DMS 273 treated with DMSO at 0.1 percent for 48 hours (cell line): Measurements from ENCODE around the gene SLC25A14.

Source experiments
- DNase-seq: peaks from one replicate; lab custom pipeline; 2025; lab: John Stamatoyannopoulos, UW

SLC25A14 gene

DNA sequence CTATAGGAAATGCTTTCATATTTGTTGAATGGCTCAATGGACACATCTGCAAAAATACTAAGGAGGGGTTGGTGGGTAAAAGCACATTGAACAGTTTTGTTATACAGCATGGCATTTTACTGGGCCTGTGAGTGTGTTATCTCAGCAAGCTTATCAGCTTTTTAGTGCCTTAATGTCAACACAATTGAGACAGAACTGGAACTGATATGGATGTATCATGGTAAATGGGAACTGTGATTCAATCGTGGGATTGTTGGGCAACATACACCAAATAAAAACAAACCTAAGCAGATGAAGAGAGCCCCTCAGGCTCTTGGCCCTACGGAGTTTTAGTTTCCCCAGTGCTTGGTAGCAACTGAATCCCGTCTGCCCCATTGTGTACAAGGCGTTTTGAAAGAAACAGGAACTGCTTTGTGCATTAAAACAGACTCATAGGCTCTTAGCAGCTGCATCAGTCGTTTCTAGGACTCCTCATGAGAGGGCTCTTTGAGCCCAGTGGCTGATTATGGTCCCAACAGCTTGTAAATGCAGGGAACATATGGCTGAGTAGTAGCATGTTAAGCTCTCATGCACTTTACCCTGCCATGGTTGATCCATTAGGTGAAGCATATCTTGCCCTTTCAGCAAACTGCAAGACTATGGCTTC lies 38.4 kb downstream of the SLC25A14 start:
- DNase-seq = peak; percentile 31

GRCh38 chrX:130385520-130385919 lies 45.8 kb downstream of the SLC25A14 start, which contains the start of gene GPR119:
TSS of gene GPR119 (minus strand) at chrX:130385674. CDS start at chrX:130385447, 227 bp downstream.
- no peak for DNase-seq

- no peak for DNase-seq
Observed at GRCh38 chrX:130386408-130386808, 46.7 kb downstream of the SLC25A14 start.

DNA sequence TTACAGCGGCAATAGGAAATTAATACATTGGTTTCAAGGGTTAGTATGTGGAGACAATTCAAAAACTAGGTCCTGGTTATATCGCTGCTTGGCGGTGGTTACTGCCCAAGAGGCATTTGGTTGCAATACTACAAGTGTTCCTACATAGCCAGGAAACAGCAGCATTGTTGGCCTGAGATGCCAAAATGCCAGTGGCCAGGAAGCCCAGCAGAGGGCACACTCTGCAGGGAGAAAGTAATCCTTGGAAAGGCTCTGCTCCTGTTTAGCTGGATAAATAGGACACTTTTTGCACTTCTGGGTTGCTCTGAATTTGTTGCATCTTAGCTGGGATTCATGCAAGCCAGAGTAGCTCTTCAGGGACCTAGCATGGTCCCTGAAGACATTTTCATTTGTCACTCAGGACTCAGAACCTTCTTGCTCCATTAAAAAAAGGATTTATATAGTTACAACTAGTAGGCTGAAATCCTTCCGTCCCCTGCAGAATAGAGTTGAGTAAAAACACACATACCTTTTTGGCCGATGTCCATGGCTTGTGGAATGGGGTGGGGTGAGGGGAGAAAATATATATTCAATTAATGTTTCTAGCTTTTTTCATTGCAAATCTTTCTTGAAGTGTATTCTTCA lies 53.8 kb downstream of the SLC25A14 start:
- DNase-seq = peak; percentile 7

- peak; percentile 1 for DNase-seq
Observed at GRCh38 chrX:130395341-130395740, 55.6 kb downstream of the SLC25A14 start.

- DNase-seq = peak; percentile 44
Observed at GRCh38 chrX:130401415-130402207, 61.9 kb downstream of the SLC25A14 start, which contains the start of gene RBMX2. TSS of gene RBMX2 (plus strand) at chrX:130401987. CDS start at chrX:130402033, 46 bp downstream.

DNA sequence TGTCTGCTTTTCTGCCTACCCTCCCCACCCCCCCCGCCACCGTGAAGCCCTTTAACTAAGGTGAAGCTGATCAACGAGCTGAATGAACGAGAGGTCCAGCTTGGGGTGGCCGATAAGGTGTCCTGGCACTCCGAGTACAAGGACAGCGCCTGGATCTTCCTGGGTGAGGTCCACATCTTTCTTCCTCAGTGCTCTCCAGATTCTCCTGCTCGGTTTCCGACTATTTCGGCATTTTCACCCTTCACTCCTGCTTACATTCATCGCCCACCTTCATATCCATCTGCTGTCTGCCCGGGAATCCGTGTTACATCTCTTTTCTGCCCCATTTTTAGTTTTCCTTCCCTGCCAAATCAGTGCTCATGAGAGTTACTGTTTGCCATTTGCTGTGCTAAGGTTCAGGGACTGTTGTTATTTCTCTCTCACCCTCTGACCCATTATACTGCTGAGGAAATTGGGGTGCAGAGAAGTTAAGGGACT lies 62.5 kb downstream of the SLC25A14 start:
- DNase-seq = no peak

GRCh38 chrX:130413415-130413814 lies 73.7 kb downstream of the SLC25A14 start:
- no peak for DNase-seq

DNA sequence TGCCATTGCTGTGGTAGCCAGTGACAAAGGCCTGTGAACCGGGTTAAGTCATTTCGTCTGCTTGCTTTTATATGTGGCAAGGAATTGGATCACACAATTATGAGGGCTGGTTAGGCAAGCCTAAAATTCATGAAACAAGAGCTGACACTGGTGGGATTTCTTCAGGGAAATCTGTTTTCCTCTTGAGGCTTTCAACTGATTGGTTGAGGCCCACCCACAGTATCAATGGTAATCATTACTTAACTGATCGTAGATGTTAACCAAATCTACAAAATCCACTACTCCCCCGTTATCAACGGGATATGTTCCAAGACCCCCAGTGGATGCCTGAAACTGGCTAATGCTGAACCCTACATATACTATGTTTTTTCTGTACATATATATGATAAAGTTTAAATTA lies 75.1 kb downstream of the SLC25A14 start:
- no peak for DNase-seq

GRCh38 chrX:130415201-130415600 lies 75.5 kb downstream of the SLC25A14 start:
- DNase-seq = no peak

GRCh38 chrX:130416785-130417184 lies 77.1 kb downstream of the SLC25A14 start:
- no peak for DNase-seq

DNA sequence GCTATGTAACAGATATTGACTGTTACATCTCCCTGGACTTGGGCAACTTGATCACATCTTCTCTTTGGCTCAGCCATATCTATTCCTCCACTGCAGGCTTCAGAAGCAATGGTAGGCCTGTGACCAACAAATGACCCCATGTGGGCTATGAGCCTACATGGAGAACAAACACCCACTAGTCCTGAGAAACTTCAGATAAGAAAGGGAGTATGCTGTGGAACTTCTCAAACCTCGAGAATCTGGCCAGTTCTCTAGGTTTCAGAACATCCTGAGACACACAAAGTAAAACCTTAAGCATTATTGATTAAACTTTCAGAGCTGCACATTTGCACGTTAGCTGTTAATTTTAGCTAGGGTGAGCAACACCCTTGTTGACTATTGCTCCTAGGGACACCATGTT lies 78.3 kb downstream of the SLC25A14 start:
- no peak for DNase-seq

DNA sequence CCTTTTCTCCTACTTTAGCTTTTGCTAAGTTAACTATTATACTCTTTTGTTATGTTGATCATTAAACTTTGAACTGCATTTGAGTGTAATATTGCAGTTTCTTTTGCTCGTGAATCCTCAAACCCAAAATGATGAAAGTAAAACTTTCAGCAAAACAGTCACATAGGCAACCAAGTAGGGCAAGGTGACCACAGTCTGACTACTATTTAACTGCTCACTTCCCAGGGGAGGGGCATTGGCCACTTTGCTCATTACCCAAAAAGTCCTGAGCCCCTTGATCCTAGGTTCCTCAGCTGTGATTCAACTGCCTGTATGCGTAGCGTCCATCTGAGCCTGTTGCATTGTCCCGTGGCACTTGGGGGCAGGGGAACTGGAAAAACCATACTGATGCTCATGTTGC lies 79.0 kb downstream of the SLC25A14 start:
- no peak for DNase-seq

DNA sequence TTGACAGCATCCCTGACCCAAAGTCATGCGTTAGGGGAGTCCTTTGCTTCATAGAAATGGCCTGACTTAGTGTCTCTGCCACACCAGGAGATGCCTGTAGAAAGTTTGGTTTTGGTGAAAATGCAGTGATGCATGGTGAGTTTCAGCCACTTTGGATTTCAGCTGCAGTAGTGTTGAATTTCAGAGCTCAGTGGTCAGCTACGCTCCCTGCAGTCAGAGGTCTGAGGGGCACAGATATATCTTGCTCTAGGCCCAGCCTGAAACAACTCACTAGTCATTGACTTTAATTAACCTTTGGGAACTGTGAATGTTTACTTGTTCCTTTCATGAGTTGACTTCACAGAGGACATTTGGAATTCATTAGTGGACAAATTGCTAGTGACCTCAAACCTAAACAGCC lies 79.5 kb downstream of the SLC25A14 start:
- no peak for DNase-seq
